ENCODE results near the gene CLINT1. TPM values are rescaled to one million over a fixed set of nuclear protein-coding genes. Genes with fewer than 3 reads are reported as not detected.

CLINT1 gene
- total and polyA plus RNA-seq, 9 of the 15 experiments (the other 6 are each of a cell fraction or from before 2014, with no cell fraction given): 23.6 to 125 (median 71.4) TPM

DNA sequence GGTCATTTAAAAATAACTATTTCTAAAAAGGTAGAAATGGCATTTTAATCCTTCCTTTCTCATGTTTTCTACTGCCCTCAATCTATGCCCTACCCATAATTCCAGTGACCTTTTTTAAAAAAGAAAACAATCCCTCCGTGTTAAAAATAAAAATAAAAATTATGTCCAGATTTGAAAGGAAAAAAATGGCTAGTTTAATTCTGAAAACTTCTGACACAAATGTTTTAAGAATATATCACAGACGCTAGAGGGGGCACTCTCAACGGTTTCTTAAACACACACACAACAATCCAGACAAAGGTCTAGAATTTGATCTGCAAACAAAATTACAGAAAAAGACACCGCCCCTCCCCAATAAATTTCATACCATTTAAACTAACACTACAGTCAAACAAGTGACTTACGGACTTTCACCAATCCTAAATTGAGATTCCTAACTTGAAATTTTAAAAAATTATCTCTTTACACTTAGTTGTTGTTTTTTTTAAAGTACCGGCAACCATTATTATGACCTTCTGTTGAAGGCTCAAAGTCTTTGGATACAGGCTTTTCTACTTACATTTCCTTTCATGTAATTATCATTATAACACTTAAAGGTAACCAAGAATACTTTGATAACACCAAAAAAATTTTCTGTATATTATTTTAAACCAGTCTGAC is 38.2 kb downstream of the CLINT1 start (continued):
- no peak for TF ChIP-seq RFX5 (IDR thresholded peaks at IDR 0.05; ENCODE audit: low read depth, low read length)
- TF ChIP-seq, protein P1, sequence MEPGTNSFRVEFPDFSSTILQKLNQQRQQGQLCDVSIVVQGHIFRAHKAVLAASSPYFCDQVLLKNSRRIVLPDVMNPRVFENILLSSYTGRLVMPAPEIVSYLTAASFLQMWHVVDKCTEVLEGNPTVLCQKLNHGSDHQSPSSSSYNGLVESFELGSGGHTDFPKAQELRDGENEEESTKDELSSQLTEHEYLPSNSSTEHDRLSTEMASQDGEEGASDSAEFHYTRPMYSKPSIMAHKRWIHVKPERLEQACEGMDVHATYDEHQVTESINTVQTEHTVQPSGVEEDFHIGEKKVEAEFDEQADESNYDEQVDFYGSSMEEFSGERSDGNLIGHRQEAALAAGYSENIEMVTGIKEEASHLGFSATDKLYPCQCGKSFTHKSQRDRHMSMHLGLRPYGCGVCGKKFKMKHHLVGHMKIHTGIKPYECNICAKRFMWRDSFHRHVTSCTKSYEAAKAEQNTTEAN (CRISPR knock-in tag; IDR thresholded peaks at IDR 0.05): no peak
- TF ChIP-seq MTA3 (IDR thresholded peaks at IDR 0.05; ENCODE audit: borderline replicate concordance): no peak
- no peak for TF ChIP-seq HNRNPH1 (optimal IDR thresholded peaks at IDR 0.05; ENCODE audit: low read depth, low read length)
- TF ChIP-seq ZNF408 (CRISPR knock-in tag; IDR thresholded peaks at IDR 0.05; ENCODE audit: low read depth): no peak
- no peak for TF ChIP-seq ZNF57 (CRISPR knock-in tag; IDR thresholded peaks at IDR 0.05)
- TF ChIP-seq, protein P2, sequence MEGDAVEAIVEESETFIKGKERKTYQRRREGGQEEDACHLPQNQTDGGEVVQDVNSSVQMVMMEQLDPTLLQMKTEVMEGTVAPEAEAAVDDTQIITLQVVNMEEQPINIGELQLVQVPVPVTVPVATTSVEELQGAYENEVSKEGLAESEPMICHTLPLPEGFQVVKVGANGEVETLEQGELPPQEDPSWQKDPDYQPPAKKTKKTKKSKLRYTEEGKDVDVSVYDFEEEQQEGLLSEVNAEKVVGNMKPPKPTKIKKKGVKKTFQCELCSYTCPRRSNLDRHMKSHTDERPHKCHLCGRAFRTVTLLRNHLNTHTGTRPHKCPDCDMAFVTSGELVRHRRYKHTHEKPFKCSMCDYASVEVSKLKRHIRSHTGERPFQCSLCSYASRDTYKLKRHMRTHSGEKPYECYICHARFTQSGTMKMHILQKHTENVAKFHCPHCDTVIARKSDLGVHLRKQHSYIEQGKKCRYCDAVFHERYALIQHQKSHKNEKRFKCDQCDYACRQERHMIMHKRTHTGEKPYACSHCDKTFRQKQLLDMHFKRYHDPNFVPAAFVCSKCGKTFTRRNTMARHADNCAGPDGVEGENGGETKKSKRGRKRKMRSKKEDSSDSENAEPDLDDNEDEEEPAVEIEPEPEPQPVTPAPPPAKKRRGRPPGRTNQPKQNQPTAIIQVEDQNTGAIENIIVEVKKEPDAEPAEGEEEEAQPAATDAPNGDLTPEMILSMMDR (IDR thresholded peaks at IDR 0.05 in 2 of 3, conservative IDR thresholded peaks at IDR 0.05 in 1 of 3; ENCODE audit: insufficient read depth in 2 of 3, low read depth in 1 of 3, low read length in 3 of 3): peak; percentile 27 to 61 (median 39); a peak in 3 of 6 replicates
- TF ChIP-seq, protein P3, sequence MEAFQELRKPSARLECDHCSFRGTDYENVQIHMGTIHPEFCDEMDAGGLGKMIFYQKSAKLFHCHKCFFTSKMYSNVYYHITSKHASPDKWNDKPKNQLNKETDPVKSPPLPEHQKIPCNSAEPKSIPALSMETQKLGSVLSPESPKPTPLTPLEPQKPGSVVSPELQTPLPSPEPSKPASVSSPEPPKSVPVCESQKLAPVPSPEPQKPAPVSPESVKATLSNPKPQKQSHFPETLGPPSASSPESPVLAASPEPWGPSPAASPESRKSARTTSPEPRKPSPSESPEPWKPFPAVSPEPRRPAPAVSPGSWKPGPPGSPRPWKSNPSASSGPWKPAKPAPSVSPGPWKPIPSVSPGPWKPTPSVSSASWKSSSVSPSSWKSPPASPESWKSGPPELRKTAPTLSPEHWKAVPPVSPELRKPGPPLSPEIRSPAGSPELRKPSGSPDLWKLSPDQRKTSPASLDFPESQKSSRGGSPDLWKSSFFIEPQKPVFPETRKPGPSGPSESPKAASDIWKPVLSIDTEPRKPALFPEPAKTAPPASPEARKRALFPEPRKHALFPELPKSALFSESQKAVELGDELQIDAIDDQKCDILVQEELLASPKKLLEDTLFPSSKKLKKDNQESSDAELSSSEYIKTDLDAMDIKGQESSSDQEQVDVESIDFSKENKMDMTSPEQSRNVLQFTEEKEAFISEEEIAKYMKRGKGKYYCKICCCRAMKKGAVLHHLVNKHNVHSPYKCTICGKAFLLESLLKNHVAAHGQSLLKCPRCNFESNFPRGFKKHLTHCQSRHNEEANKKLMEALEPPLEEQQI (IDR thresholded peaks at IDR 0.05): peak; percentile 23; the same call in 1 of the 2 replicates
- TF ChIP-seq OTX1 (CRISPR knock-in tag; IDR thresholded peaks at IDR 0.05): no peak
- no peak for TF ChIP-seq ETV6 (IDR thresholded peaks at IDR 0.05; ENCODE audit: borderline replicate concordance in 1 of 2, low read depth in 2 of 2, low read length in 1 of 2)
- TF ChIP-seq ETV6 (CRISPR knock-in tag; IDR thresholded peaks at IDR 0.05; ENCODE audit: borderline replicate concordance): no peak
- TF ChIP-seq NFATC3 (IDR thresholded peaks at IDR 0.05): no peak

Measured in K562 (cell line).